Measurements from ENCODE around the gene LGALS4.
"Not testable (repeated sequence)": the region's sequence is repeated elsewhere in the genome, so short reads cannot be mapped to it uniquely, and the experiment has no call there.

Gene LGALS4

GRCh38 chr19:38801359-38802095, 11.2 kb downstream of the LGALS4 start:
- no peaks in the 10 kb centered on the region for H3K4me1 ChIP-seq (ENCODE audit: insufficient read depth, low read length, severe bottlenecking)
- no peaks in the 10 kb centered on the region for H3K36me3 ChIP-seq (ENCODE audit: insufficient read depth, low read length)
- no peaks in the 10 kb centered on the region for H3F3A ChIP-seq (ENCODE audit: insufficient read depth, low read length)
- no peak overlapping the region for H3K27ac ChIP-seq (ENCODE audit: low read depth, low read length, poor library complexity, severe bottlenecking)
- no peaks in the 10 kb centered on the region for H3K27me3 ChIP-seq (ENCODE audit: insufficient read depth, low read length)
- H3K4me2 ChIP-seq (ENCODE audit: low read length), result no peak overlapping the region
- no peaks in the 10 kb centered on the region for H4K20me1 ChIP-seq (ENCODE audit: insufficient read depth, low read length)
- no peak overlapping the region for H3K9ac ChIP-seq (ENCODE audit: low read length)
- no peaks in the 10 kb centered on the region for H3K9me2 ChIP-seq (ENCODE audit: low read depth, low read length)
- no peaks in the 10 kb centered on the region for H3K9me3 ChIP-seq (ENCODE audit: low read length)
- H3K79me2 ChIP-seq (ENCODE audit: insufficient read depth, low read length), result no peaks in the 10 kb centered on the region
- no peak overlapping the region for H3K4me3 ChIP-seq (ENCODE audit: low read depth, low read length, poor library complexity, severe bottlenecking)
- TF ChIP-seq EZH2 (IDR thresholded peaks at IDR 0.05; ENCODE audit: borderline replicate concordance, low read length), result no peak
- no peak for TF ChIP-seq CTCF (IDR thresholded peaks at IDR 0.05; ENCODE audit: low read length)
- H2AFZ ChIP-seq (ENCODE audit: low read length), result no peak overlapping the region

- no peaks in the 10 kb centered on the region for H3K79me2 ChIP-seq (ENCODE audit: insufficient read depth, low read length)
- no peak overlapping the region for H2AFZ ChIP-seq (ENCODE audit: low read length)
- no peaks in the 10 kb centered on the region for H4K20me1 ChIP-seq (ENCODE audit: insufficient read depth, low read length)
- no peak overlapping the region for H3K27ac ChIP-seq (ENCODE audit: low read depth, low read length, poor library complexity, severe bottlenecking)
- no peaks in the 10 kb centered on the region for H3K4me1 ChIP-seq (ENCODE audit: insufficient read depth, low read length, severe bottlenecking)
- H3K9ac ChIP-seq (ENCODE audit: low read length), result no peak overlapping the region
- no peaks in the 10 kb centered on the region for H3K9me3 ChIP-seq (ENCODE audit: low read length)
- no peak overlapping the region for H3K4me2 ChIP-seq (ENCODE audit: low read length)
- TF ChIP-seq CTCF (IDR thresholded peaks at IDR 0.05; ENCODE audit: low read length) (no peak), EZH2 (IDR thresholded peaks at IDR 0.05; ENCODE audit: borderline replicate concordance, low read length) (no peak)
- no peaks in the 10 kb centered on the region for H3K36me3 ChIP-seq (ENCODE audit: insufficient read depth, low read length)
- no peaks in the 10 kb centered on the region for H3K9me2 ChIP-seq (ENCODE audit: low read depth, low read length)
- no peak overlapping the region for H3K4me3 ChIP-seq (ENCODE audit: low read depth, low read length, poor library complexity, severe bottlenecking)
- no peaks in the 10 kb centered on the region for H3K27me3 ChIP-seq (ENCODE audit: insufficient read depth, low read length)
- H3F3A ChIP-seq (ENCODE audit: insufficient read depth, low read length), result no peaks in the 10 kb centered on the region
Measured at GRCh38 chr19:38800577-38801347, 12.0 kb downstream of the LGALS4 start.

GRCh38 chr19:38799104-38799503, 13.6 kb downstream of the LGALS4 start:
- H3K36me3 ChIP-seq (ENCODE audit: insufficient read depth, low read length), result no peaks in the 10 kb centered on the region
- no peak overlapping the region for H2AFZ ChIP-seq (ENCODE audit: low read length)
- H3K27me3 ChIP-seq (ENCODE audit: insufficient read depth, low read length), result no peaks in the 10 kb centered on the region
- H3K9me3 ChIP-seq (ENCODE audit: low read length), result no peaks in the 10 kb centered on the region
- no peaks in the 10 kb centered on the region for H3F3A ChIP-seq (ENCODE audit: insufficient read depth, low read length)
- H3K9ac ChIP-seq (ENCODE audit: low read length), result no peak overlapping the region
- no peaks in the 10 kb centered on the region for H3K9me2 ChIP-seq (ENCODE audit: low read depth, low read length)
- H3K4me3 ChIP-seq (ENCODE audit: low read depth, low read length, poor library complexity, severe bottlenecking), result no peak overlapping the region
- H3K79me2 ChIP-seq (ENCODE audit: insufficient read depth, low read length), result no peaks in the 10 kb centered on the region
- TF ChIP-seq CTCF (IDR thresholded peaks at IDR 0.05; ENCODE audit: low read length), result no peak
- TF ChIP-seq EZH2 (IDR thresholded peaks at IDR 0.05; ENCODE audit: borderline replicate concordance, low read length), result no peak
- no peak overlapping the region for H3K4me2 ChIP-seq (ENCODE audit: low read length)
- no peak overlapping the region for H3K27ac ChIP-seq (ENCODE audit: low read depth, low read length, poor library complexity, severe bottlenecking)
- H3K4me1 ChIP-seq (ENCODE audit: insufficient read depth, low read length, severe bottlenecking), result no peaks in the 10 kb centered on the region
- H4K20me1 ChIP-seq (ENCODE audit: insufficient read depth, low read length), result no peaks in the 10 kb centered on the region

- H4K20me1 ChIP-seq (ENCODE audit: insufficient read depth, low read length); H3K36me3 ChIP-seq (ENCODE audit: insufficient read depth, low read length); H3K27ac ChIP-seq (ENCODE audit: low read depth, low read length, poor library complexity, severe bottlenecking); H3K79me2 ChIP-seq (ENCODE audit: insufficient read depth, low read length); H3K9me3 ChIP-seq (ENCODE audit: low read length); H2AFZ ChIP-seq (ENCODE audit: low read length); H3K4me2 ChIP-seq (ENCODE audit: low read length); H3K9me2 ChIP-seq (ENCODE audit: low read depth, low read length); H3F3A ChIP-seq (ENCODE audit: insufficient read depth, low read length); H3K4me1 ChIP-seq (ENCODE audit: insufficient read depth, low read length, severe bottlenecking); H3K9ac ChIP-seq (ENCODE audit: low read length); H3K4me3 ChIP-seq (ENCODE audit: low read depth, low read length, poor library complexity, severe bottlenecking); H3K27me3 ChIP-seq (ENCODE audit: insufficient read depth, low read length): not testable (repeated sequence)
Measured at GRCh38 chr19:38797781-38798180, 15.0 kb downstream of the LGALS4 start.
